B cell (primary cell): ENCODE measurements around the gene HLA-DRB1. TPM values are rescaled to one million over a fixed set of nuclear protein-coding genes. Genes with fewer than 3 reads are reported as not detected.

ENCODE experiments used
- ATAC-seq: fragments of 200-7000 bp; cut with Tn5 transposase; one replicate; pipeline ENCODE4 v1.10.0; 2021; ENCODE audit warnings: low read depth, mild to moderate bottlenecking, moderate number of reproducible peaks, moderate library complexity
- CTCF ChIA-PET: fragments of 350-600 bp; sonication (Branson Sonifier 250); formaldehyde crosslinking; loops from one replicate; lab custom pipeline; 2021; ENCODE audit warnings: antibody characterized with exemption, inconsistent platforms; lab: Charles Lee
- POLR2A ChIA-PET: fragments of 350-600 bp; sonication (Branson Sonifier 250); formaldehyde crosslinking; loops from one replicate; lab custom pipeline; 2021; ENCODE audit warnings: antibody characterized with exemption; lab: Charles Lee
- DNase-seq: peaks from one replicate; pipeline ENCODE4 v3.0.0; 2013
- H2AFZ ChIP-seq: 2 replicates; pipeline ENCODE4 v1.6.1; 2012; ENCODE audit warnings: mild to moderate bottlenecking, low read depth, low read length; ENCODE audit not compliant: insufficient read depth, poor library complexity, severe bottlenecking
- H3K27ac ChIP-seq, 2 donors: 1 replicate in 1 of 2; 2 replicates in 1 of 2; pipeline ENCODE4 v1.5.1; 2012 to 2013; ENCODE audit warnings: low read length in 2 of 2, mild to moderate bottlenecking in 2 of 2, moderate library complexity in 1 of 2
- H3K27me3 ChIP-seq, 4 experiments: fragments of 200-600 bp in 1 of 4; sonication (generic) in 1 of 4; replicated peaks in 1 of 4; 1 replicate in 2 of 4; 2 replicates in 2 of 4; pipeline versions ENCODE4 v1.6.1 to v1.7.0; 2013 to 2016; ENCODE audit warnings: low read length in 3 of 4, mild to moderate bottlenecking in 2 of 4, mixed read lengths in 1 of 4, moderate library complexity in 1 of 4; ENCODE audit not compliant: insufficient read depth in 4 of 4, control insufficient read depth in 3 of 4; ENCODE audit errors: control extremely low read depth in 1 of 4
- H3K36me3 ChIP-seq, 2 experiments: replicated peaks in 1 of 2; 1 replicate in 1 of 2; 2 replicates in 1 of 2; pipeline versions ENCODE4 v1.6.1 to v1.7.1; 2013; ENCODE audit warnings: low read length in 1 of 2; ENCODE audit not compliant: insufficient read depth in 2 of 2, control insufficient read depth in 1 of 2; ENCODE audit errors: control extremely low read depth in 1 of 2, extremely low read depth in 1 of 2
- H3K4me1 ChIP-seq, 2 donors: fragments of 200-600 bp in 1 of 2; sonication (generic) in 1 of 2; 1 replicate in 1 of 2; 2 replicates in 1 of 2; pipeline versions ENCODE4 v1.5.1 to v1.6.1; 2013 to 2017; ENCODE audit warnings: low read length in 2 of 2; ENCODE audit not compliant: control insufficient read depth in 2 of 2, insufficient read depth in 2 of 2
- H3K4me2 ChIP-seq: replicated peaks from 2 replicates; pipeline ENCODE3; 2012; ENCODE audit warnings: mild to moderate bottlenecking, low read depth, low read length; ENCODE audit not compliant: poor library complexity, severe bottlenecking
- H3K4me3 ChIP-seq, 5 experiments: fragments of 200-600 bp in 1 of 5; sonication (generic) in 1 of 5; 1 replicate in 3 of 5; 2 replicates in 2 of 5; pipeline versions ENCODE4 v1.5.1 to v1.7.0; 2011 to 2016; ENCODE audit warnings: low read length in 4 of 5, mild to moderate bottlenecking in 4 of 5, low read depth in 2 of 5, control low read depth in 1 of 5, moderate library complexity in 1 of 5; ENCODE audit not compliant: insufficient read depth in 1 of 5; ENCODE audit errors: control extremely low read depth in 1 of 5, extremely low read depth in 1 of 5
- H3K79me2 ChIP-seq: fragments of 200-600 bp; sonication (generic); one replicate; pipeline ENCODE4 v1.6.0; 2016; ENCODE audit warnings: low read length; ENCODE audit not compliant: control insufficient read depth, insufficient read depth
- H3K9ac ChIP-seq: fragments of 200-600 bp; sonication (generic); 2 replicates; pipeline ENCODE4 v1.6.1; 2017; ENCODE audit warnings: mild to moderate bottlenecking, low read length, moderate library complexity
- H3K9me3 ChIP-seq, 3 donors: one replicate each; pipeline versions ENCODE4 v1.6.1 to v1.7.1; 2013; ENCODE audit warnings: low read length in 2 of 3; ENCODE audit not compliant: control insufficient read depth in 2 of 3, insufficient read depth in 1 of 3; ENCODE audit errors: control extremely low read depth in 1 of 3
- H4K20me1 ChIP-seq: 2 replicates; pipeline ENCODE4 v1.6.0; 2012; ENCODE audit warnings: mild to moderate bottlenecking, low read length; ENCODE audit not compliant: insufficient read depth, control insufficient read depth, poor library complexity, severe bottlenecking
- H3K27ac Mint-ChIP-seq: one replicate; pipeline ENCODE4 v1.8.0; 2021; ENCODE audit warnings: mixed read lengths
- H3K27me3 Mint-ChIP-seq: one replicate; pipeline ENCODE4 v1.8.0; 2021; ENCODE audit warnings: mixed read lengths
- H3K4me1 Mint-ChIP-seq: one replicate; pipeline ENCODE4 v1.8.0; 2021; ENCODE audit warnings: mixed read lengths
- H3K4me3 Mint-ChIP-seq: one replicate; pipeline ENCODE4 v1.8.0; 2021; ENCODE audit warnings: mixed read lengths
- H3K9me3 Mint-ChIP-seq: one replicate; pipeline ENCODE4 v1.8.0; 2022; ENCODE audit warnings: mixed read lengths; ENCODE audit not compliant: insufficient read depth
- CTCF ChIP-seq: fragments of 200-600 bp; IDR thresholded peaks from one replicate; pipeline ENCODE4 v1.8.0; 2022; ENCODE audit warnings: antibody characterized with exemption, mild to moderate bottlenecking
- EZH2 ChIP-seq: IDR thresholded peaks from 2 replicates; pipeline ENCODE4 v1.6.1; 2012; ENCODE audit warnings: borderline replicate concordance, low read depth, mild to moderate bottlenecking, moderate library complexity, low read length; ENCODE audit not compliant: insufficient read depth, poor library complexity, severe bottlenecking
- WGBS: methylation state at CpG from one replicate; pipeline ENCODE4 v1.1.5; 2013; ENCODE audit warnings: missing lambda C conversion rate; ENCODE audit not compliant: insufficient coverage; 5-methylcytosine and 5-hydroxymethylcytosine counted together
- intact Hi-C: fragments of 100-400 bp; cut with micrococcal nuclease; formaldehyde crosslinking; loops from one replicate; pipeline ENCODE4 v1.10.0; 2022
- polyA plus RNA-seq: library from polyadenylated mRNA; depleted of rRNA; stranded (reverse); fragments of >200 nt; gene quantifications from 2 replicates; pipeline ENCODE4 v1.2.3, GENCODE V29; 2012
- total RNA-seq, 2 donors: library from RNA; stranded (reverse); fragments of 120-200 nt in 1 of 2; gene quantifications; 1 replicate in 1 of 2; 2 replicates in 1 of 2; pipeline versions ENCODE4 v1.2.3 to v1.2.4, GENCODE V29; 2013 to 2022

Gene HLA-DRB1
- total and polyA plus RNA-seq, 2 donors (not counting 1 experiment from before 2014, with no cell fraction given) = 559 to 1,240 TPM

GRCh38 chr6:32568561-32568960 is 21.1 kb downstream of the HLA-DRB1 start:
- Histone ChIP-seq H3K79me2 (no peaks in the 10 kb centered on the region), H3K4me2 (no peak overlapping the region), H3K9ac (no peak overlapping the region), H3K36me3 (no peaks in the 10 kb centered on the region), H3K27me3 (no peaks in the 10 kb centered on the region), H3K9me3 (no peaks in the 10 kb centered on the region), H3K4me3 (no peak overlapping the region), H2AFZ (no peak overlapping the region), H3K27ac (no peak overlapping the region), H4K20me1 (no peaks in the 10 kb centered on the region), H3K4me1 (no peaks in the 10 kb centered on the region)
- Mint-ChIP-seq H3K9me3 (no peaks in the 10 kb centered on the region), H3K27me3 (no peaks in the 10 kb centered on the region), H3K4me3 (no peak overlapping the region), H3K27ac (no peak overlapping the region), H3K4me1 (peaks cover 5% of the 10 kb centered on the region)
- DNase-seq = no peak
- no CpG with 5 or more reads among the region's 6 CpGs for whole genome bisulfite sequencing
- intact Hi-C loops = no loop called here
- CTCF ChIA-PET = no interaction called here
- POLR2A ChIA-PET = no interaction called here
- TF ChIP-seq EZH2 = no peak
- TF ChIP-seq CTCF = no peak
- ATAC-seq = no peak

GRCh38 chr6:32566957-32567356 is 22.7 kb downstream of the HLA-DRB1 start:
- Histone ChIP-seq H3K9ac (no peak overlapping the region), H3K9me3 (no peaks in the 10 kb centered on the region), H2AFZ (no peak overlapping the region), H4K20me1 (no peaks in the 10 kb centered on the region), H3K79me2 (no peaks in the 10 kb centered on the region), H3K4me2 (no peak overlapping the region), H3K4me3 (no peak overlapping the region), H3K27ac (no peak overlapping the region), H3K4me1 (no peaks in the 10 kb centered on the region), H3K27me3 (no peaks in the 10 kb centered on the region), H3K36me3 (no peaks in the 10 kb centered on the region)
- ChIA-PET POLR2A (no interaction called here), CTCF (no interaction called here)
- Mint-ChIP-seq H3K27me3 (no peaks in the 10 kb centered on the region), H3K27ac (no peak overlapping the region), H3K4me3 (no peak overlapping the region), H3K9me3 (no peaks in the 10 kb centered on the region), H3K4me1 (peaks cover 5% of the 10 kb centered on the region)
- WGBS = no CpG with 5 or more reads among the region's 8 CpGs
- DNase-seq (no peak), ATAC-seq (no peak)
- TF ChIP-seq EZH2 = no peak
- no peak for TF ChIP-seq CTCF
- intact Hi-C loops = no loop called here
